Hepatocyte (in vitro differentiated cells): ENCODE measurements around the gene SH3RF1. TPM values are rescaled to one million over a fixed set of nuclear protein-coding genes. Genes with fewer than 3 reads are reported as not detected.

Experiments used
- DNase-seq: peaks from one replicate; pipeline ENCODE4 v3.0.0-alpha.2; 2016; ENCODE audit warnings: low spot score
- H2AFZ ChIP-seq: fragments of 200-600 bp; sonication (generic); 2 replicates; pipeline ENCODE4 v1.6.0; 2016; ENCODE audit warnings: antibody characterized with exemption, mild to moderate bottlenecking
- H3K27ac ChIP-seq: fragments of 200-600 bp; sonication (generic); 2 replicates; pipeline ENCODE4 v1.5.1; 2016; ENCODE audit warnings: mild to moderate bottlenecking
- H3K27me3 ChIP-seq: fragments of 200-600 bp; sonication (generic); 2 replicates; pipeline ENCODE4 v1.6.1; 2016
- H3K36me3 ChIP-seq: fragments of 200-600 bp; sonication (generic); replicated peaks from 2 replicates; pipeline ENCODE4 v1.5.1; 2016; ENCODE audit warnings: low read depth; ENCODE audit not compliant: insufficient read depth
- H3K4me1 ChIP-seq: fragments of 200-600 bp; sonication (generic); 2 replicates; pipeline ENCODE4 v1.5.1; 2016; ENCODE audit warnings: mild to moderate bottlenecking, moderate library complexity; ENCODE audit not compliant: insufficient read depth
- H3K4me2 ChIP-seq: fragments of 200-600 bp; sonication (generic); 2 replicates; pipeline ENCODE4 v1.6.0; 2016
- H3K4me3 ChIP-seq: fragments of 200-600 bp; sonication (generic); 2 replicates; pipeline ENCODE4 v1.5.1; 2016; ENCODE audit warnings: mild to moderate bottlenecking
- H3K79me2 ChIP-seq: fragments of 200-600 bp; sonication (generic); 2 replicates; pipeline ENCODE4 v1.6.0; 2017; ENCODE audit warnings: mild to moderate bottlenecking
- H3K9me2 ChIP-seq: fragments of 200-600 bp; sonication (generic); replicated peaks from 2 replicates; pipeline ENCODE4 v1.6.0; 2017; ENCODE audit warnings: mild to moderate bottlenecking; ENCODE audit not compliant: insufficient read depth
- H3K9me3 ChIP-seq: fragments of 200-600 bp; sonication (generic); 2 replicates; pipeline ENCODE4 v1.5.1; 2016; ENCODE audit warnings: low read depth, mild to moderate bottlenecking
- H4K20me1 ChIP-seq: fragments of 200-600 bp; sonication (generic); 2 replicates; pipeline ENCODE4 v1.6.0; 2016; ENCODE audit warnings: mild to moderate bottlenecking; ENCODE audit not compliant: insufficient read depth, poor library complexity, severe bottlenecking
- CTCF ChIP-seq: fragments of 200-600 bp; sonication (generic); IDR thresholded peaks from 2 replicates; pipeline ENCODE4 v1.5.1; 2016; ENCODE audit warnings: antibody characterized with exemption, mild to moderate bottlenecking; ENCODE audit not compliant: poor library complexity
- EZH2 ChIP-seq: fragments of 200-600 bp; sonication (generic); IDR thresholded peaks from 2 replicates; pipeline ENCODE4 v1.6.1; 2016; ENCODE audit warnings: antibody characterized with exemption, mild to moderate bottlenecking, borderline replicate concordance
- EZH2phosphoT487 ChIP-seq: fragments of 200-600 bp; sonication (generic); IDR thresholded peaks from one replicate; pipeline ENCODE4 v1.6.1; 2018; ENCODE audit warnings: antibody characterized with exemption, mild to moderate bottlenecking, low read depth, moderate library complexity; ENCODE audit not compliant: unreplicated experiment, severe bottlenecking
- WGBS: methylation state at CpG from one replicate; pipeline ENCODE4 v1.1.6; 2016; ENCODE audit warnings: low lambda C conversion rate; ENCODE audit errors: missing lambda C conversion rate; 5-methylcytosine and 5-hydroxymethylcytosine counted together
- polyA plus RNA-seq: library from polyadenylated mRNA; unstranded; fragments of >200 nt; fragmentation: Nextera tagmentation; extraction: Ambion mirVana; gene quantifications from 2 replicates; pipeline ENCODE4 v1.2.1, GENCODE V29; 2016
- total RNA-seq: library from RNA; depleted of rRNA; stranded (reverse); fragments of >200 nt; gene quantifications from 2 replicates; pipeline ENCODE4 v1.2.3, GENCODE V29; 2014

SH3RF1 gene
- total and polyA plus RNA-seq, 2 experiments from 2014 or later = 15.5 to 16.4 TPM

GRCh38 chr4:169090484-169091215 lies 180.1 kb downstream of the SH3RF1 start:
- Histone ChIP-seq H3K9me2 (no peaks in the 10 kb centered on the region), H2AFZ (no peak overlapping the region), H3K9me3 (no peaks in the 10 kb centered on the region), H3K4me1 (peaks cover 5% of the 10 kb centered on the region), H3K79me2 (no peaks in the 10 kb centered on the region), H4K20me1 (no peaks in the 10 kb centered on the region), H3K4me3 (no peak overlapping the region), H3K27ac (no peak overlapping the region), H3K27me3 (no peaks in the 10 kb centered on the region), H3K4me2 (no peak overlapping the region), H3K36me3 (no peaks in the 10 kb centered on the region)
- TF ChIP-seq EZH2phosphoT487 = no peak
- TF ChIP-seq CTCF = no peak
- no peak for TF ChIP-seq EZH2
- 93% methylated on average over 5 of the region's 5 CpGs for WGBS
- no peak for DNase-seq

DNA sequence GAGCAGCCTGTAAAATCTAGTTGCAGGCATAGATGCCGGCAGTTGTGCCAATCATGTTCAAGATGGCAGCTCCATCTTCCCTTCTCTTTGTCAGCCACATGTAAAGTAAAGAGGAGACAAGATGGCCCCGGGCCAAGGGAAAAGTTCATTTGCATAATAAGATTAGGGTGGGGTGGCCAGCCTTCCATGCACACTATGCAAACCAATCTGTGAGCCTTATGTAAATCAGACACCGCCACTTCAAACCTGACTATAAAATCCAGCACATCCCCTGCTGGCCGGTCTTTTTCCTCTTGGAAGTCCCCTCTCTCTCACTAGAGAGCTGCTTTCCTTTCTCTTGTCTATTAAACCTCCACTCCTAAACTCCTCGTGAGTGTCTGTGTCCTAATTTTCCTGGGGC lies 181.8 kb downstream of the SH3RF1 start:
- H4K20me1 ChIP-seq = no peaks in the 10 kb centered on the region
- H3K27me3 ChIP-seq = no peaks in the 10 kb centered on the region
- H3K36me3 ChIP-seq = no peaks in the 10 kb centered on the region
- 89% methylated on average over 5 of the region's 5 CpGs for WGBS
- no peak overlapping the region for H3K4me3 ChIP-seq
- H3K4me1 ChIP-seq = peaks cover 5% of the 10 kb centered on the region
- TF ChIP-seq CTCF = no peak
- no peak for TF ChIP-seq EZH2
- no peak for TF ChIP-seq EZH2phosphoT487
- H3K27ac ChIP-seq = no peak overlapping the region
- no peak overlapping the region for H2AFZ ChIP-seq
- H3K79me2 ChIP-seq = no peaks in the 10 kb centered on the region
- DNase-seq = no peak
- H3K9me3 ChIP-seq = no peaks in the 10 kb centered on the region
- no peak overlapping the region for H3K4me2 ChIP-seq
- H3K9me2 ChIP-seq = no peaks in the 10 kb centered on the region

GRCh38 chr4:169084954-169085353 lies 185.8 kb downstream of the SH3RF1 start:
- 69% methylated on average over 4 of the region's 4 CpGs for whole genome bisulfite sequencing
- no peak for DNase-seq

More at GRCh38 chr4:169084954-169085353, 185.8 kb downstream of the SH3RF1 start:
- no peaks in the 10 kb centered on the region for H4K20me1 ChIP-seq
- no peaks in the 10 kb centered on the region for H3K27me3 ChIP-seq
- no peak overlapping the region for H3K4me3 ChIP-seq
- H3K79me2 ChIP-seq = no peaks in the 10 kb centered on the region
- H2AFZ ChIP-seq = no peak overlapping the region
- no peak overlapping the region for H3K27ac ChIP-seq
- H3K9me2 ChIP-seq = no peaks in the 10 kb centered on the region
- H3K9me3 ChIP-seq = no peaks in the 10 kb centered on the region
- no peaks in the 10 kb centered on the region for H3K36me3 ChIP-seq
- no peak overlapping the region for H3K4me2 ChIP-seq
- peaks cover 7% of the 10 kb centered on the region for H3K4me1 ChIP-seq
- TF ChIP-seq CTCF (no peak), EZH2 (no peak), EZH2phosphoT487 (no peak)
